Mucosa of rectum (tissue), 2 donors: Measurements from ENCODE around the gene GMNN.

Source experiments
- H3K27ac ChIP-seq, 2 donors: one replicate each; pipeline ENCODE4 v1.7.0; 2013; ENCODE audit warnings: inconsistent platforms in 2 of 2, low read depth in 2 of 2, low read length in 2 of 2
- H3K27me3 ChIP-seq, 2 donors: one replicate each; pipeline ENCODE4 v1.7.0; 2013; ENCODE audit warnings: low read length in 2 of 2; ENCODE audit not compliant: control insufficient read depth in 2 of 2, insufficient read depth in 2 of 2
- H3K36me3 ChIP-seq, 2 donors: one replicate each; pipeline ENCODE4 v1.7.0; 2013; ENCODE audit warnings: low read length in 2 of 2; ENCODE audit not compliant: control insufficient read depth in 2 of 2, insufficient read depth in 2 of 2
- H3K4me1 ChIP-seq, 2 donors: one replicate each; pipeline ENCODE4 v1.7.0; 2013; ENCODE audit warnings: low read length in 2 of 2, mild to moderate bottlenecking in 1 of 2; ENCODE audit not compliant: control insufficient read depth in 2 of 2, insufficient read depth in 2 of 2
- H3K4me3 ChIP-seq, 2 donors: one replicate each; pipeline ENCODE4 v1.7.0; 2013; ENCODE audit warnings: low read length in 2 of 2
- H3K9ac ChIP-seq, 2 donors: one replicate each; pipeline ENCODE4 v1.7.0; 2013; ENCODE audit warnings: low read length in 2 of 2, low read depth in 1 of 2, mild to moderate bottlenecking in 1 of 2
- H3K9me3 ChIP-seq, 2 donors: one replicate each; pipeline ENCODE4 v1.7.0; 2013; ENCODE audit warnings: low read length in 2 of 2; ENCODE audit not compliant: control insufficient read depth in 2 of 2
- donor health status: healthy.
- donor health status: Normal muscosa, but diverticular disease.

The GMNN gene

DNA sequence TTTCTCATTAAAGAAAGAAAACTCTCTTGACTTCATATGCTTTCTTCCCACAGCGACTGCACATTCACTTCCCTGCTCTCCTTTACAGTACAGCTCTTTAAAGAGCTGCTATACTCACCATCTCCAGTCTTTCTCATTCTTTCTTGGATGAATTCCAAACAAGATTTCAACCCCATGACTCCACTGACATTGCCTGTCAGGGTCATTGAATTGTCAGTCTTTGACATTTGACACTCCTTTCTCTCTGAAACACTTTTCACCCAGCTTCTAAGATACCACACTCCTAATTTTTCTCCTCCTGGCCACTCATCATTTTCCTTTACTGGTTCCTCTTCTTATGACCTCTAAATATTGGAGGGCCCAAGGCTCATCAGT lies 24.8 kb downstream of the GMNN start:
- Histone ChIP-seq H3K4me3 (no peak overlapping the region), H3K27ac (no peak overlapping the region), H3K4me1 (no peaks in the 10 kb centered on the region), H3K9ac (no peak overlapping the region), H3K9me3 (no peaks in the 10 kb centered on the region), H3K36me3 (no peaks in the 10 kb centered on the region), H3K27me3 (no peaks in the 10 kb centered on the region)

DNA sequence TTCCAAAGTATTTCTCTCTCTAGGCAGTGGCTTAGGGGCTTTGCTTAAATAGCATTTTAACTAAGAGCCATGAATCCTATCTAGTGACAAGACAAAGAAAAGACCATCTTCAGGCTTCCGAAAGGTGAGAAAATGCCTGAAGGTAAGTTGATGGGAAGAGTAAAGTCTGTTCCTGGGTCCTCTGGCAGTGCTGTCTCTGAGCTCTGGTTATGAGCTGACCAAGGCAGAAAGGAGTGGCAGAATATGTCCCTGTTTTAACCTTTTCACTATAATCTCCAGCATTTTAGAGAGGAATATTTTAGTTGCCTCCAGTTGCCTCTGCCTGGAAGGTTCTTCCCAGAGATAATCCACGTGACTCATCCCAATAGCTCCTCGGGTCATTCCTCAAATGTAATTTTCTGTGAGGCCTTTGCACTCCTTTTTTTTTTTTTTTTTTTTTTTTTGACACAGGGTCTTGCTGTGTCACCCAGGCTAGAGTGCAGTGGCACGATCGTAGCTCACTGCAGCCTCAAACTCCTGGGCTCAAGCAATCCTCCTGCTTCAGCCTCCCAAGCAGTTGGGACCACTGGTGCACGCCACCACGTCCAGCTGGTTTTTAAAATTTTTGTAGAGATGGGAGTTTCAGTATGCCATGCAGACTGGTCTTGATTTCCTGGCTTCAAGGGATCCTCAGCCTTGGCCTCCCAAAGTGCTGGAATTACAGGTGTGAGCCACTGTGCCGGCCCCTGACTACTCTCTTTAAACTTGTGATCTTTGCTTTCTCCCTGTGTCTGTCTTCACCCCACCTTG lies 27.7 kb downstream of the GMNN start:
- Histone ChIP-seq H3K4me3 (no peak overlapping the region), H3K27me3 (no peaks in the 10 kb centered on the region), H3K9me3 (no peaks in the 10 kb centered on the region), H3K27ac (no peak overlapping the region), H3K4me1 (no peaks in the 10 kb centered on the region), H3K9ac (no peak overlapping the region), H3K36me3 (no peaks in the 10 kb centered on the region)

DNA sequence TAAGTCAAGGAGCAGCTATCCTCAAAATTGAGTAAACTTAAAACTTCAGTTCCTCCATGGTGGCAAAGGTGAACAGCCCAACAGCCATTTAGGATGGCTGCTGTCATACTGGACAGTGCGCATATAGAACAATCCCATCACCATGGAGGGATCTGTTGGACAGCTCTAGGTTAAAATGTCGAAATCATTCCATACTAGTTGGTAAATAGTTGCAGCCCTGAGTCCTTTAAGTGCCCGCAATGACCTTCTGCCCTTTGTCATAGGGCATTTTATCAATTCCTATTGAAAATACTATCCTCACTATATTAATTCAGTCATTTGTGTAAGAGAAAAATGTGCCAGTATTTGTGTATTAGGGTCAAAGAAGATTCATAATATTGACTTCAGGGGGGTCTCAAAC lies 32.8 kb downstream of the GMNN start:
- H3K4me1 ChIP-seq, result no peaks in the 10 kb centered on the region
- H3K27me3 ChIP-seq, result no peaks in the 10 kb centered on the region
- H3K36me3 ChIP-seq, result no peaks in the 10 kb centered on the region
- no peak overlapping the region for H3K27ac ChIP-seq
- H3K9me3 ChIP-seq, result no peaks in the 10 kb centered on the region
- H3K4me3 ChIP-seq, result no peak overlapping the region
- H3K9ac ChIP-seq, result no peak overlapping the region

- Histone ChIP-seq H3K27me3 (no peaks in the 10 kb centered on the region), H3K4me3 (no peak overlapping the region), H3K4me1 (no peaks in the 10 kb centered on the region), H3K9ac (no peak overlapping the region), H3K27ac (no peak overlapping the region), H3K36me3 (no peaks in the 10 kb centered on the region), H3K9me3 (no peaks in the 10 kb centered on the region)
Measured at GRCh38 chr6:24809728-24810127, 35.0 kb downstream of the GMNN start.

DNA sequence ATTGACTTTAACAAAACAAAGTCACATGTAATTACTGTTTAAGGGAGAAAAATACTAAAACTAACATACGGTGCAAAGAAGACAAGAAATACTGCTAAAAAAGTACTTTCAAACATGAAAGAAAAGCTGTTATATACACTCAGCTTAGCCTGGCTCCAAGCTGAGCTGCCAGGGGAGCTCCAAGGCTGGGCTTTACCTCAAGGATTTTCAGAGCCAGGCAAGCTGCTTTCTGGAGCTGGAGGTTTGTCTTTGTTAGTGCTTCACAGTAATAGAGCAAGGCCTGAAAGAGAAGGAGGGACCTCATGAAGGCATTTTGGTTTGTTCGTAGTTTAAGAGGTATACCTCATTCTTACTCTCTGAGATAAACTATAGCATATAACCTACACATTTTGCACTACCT lies 43.6 kb downstream of the GMNN start:
- H3K9me3 ChIP-seq, result no peaks in the 10 kb centered on the region
- H3K4me1 ChIP-seq, result no peaks in the 10 kb centered on the region
- no peak overlapping the region for H3K27ac ChIP-seq
- no peaks in the 10 kb centered on the region for H3K36me3 ChIP-seq
- no peak overlapping the region for H3K4me3 ChIP-seq
- no peak overlapping the region for H3K9ac ChIP-seq
- H3K27me3 ChIP-seq, result no peaks in the 10 kb centered on the region

DNA sequence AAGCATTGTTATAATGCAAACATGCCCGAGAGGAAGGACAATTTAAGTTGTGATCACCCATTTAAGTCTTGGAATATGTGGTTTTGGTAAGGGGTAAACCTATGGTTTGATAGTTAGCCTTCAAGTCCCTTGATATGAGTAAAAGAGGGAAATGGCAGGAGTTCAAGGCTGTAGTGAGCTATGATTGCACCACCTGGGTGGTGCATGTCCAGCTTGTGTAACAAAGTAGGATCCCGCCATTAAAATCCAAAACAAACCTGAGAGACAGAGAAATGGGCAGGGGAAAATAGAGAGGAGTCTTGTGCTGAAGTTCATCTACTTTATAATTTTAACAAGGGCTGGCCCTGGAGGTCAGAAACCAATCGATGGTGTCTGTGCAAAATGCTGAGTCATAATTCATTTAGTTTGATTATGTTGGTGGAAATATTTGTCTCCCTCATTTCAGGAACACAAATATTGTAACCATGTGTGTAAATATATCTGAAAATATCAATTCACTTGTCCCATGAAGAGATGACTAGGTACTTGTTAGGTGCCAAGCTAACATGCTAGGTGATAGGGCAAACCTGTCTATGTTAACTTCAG lies 47.2 kb downstream of the GMNN start:
- no peaks in the 10 kb centered on the region for H3K27me3 ChIP-seq
- no peak overlapping the region for H3K9ac ChIP-seq
- no peaks in the 10 kb centered on the region for H3K9me3 ChIP-seq
- H3K36me3 ChIP-seq, result no peaks in the 10 kb centered on the region
- H3K4me1 ChIP-seq, result no peaks in the 10 kb centered on the region
- no peak overlapping the region for H3K4me3 ChIP-seq
- H3K27ac ChIP-seq, result no peak overlapping the region

DNA sequence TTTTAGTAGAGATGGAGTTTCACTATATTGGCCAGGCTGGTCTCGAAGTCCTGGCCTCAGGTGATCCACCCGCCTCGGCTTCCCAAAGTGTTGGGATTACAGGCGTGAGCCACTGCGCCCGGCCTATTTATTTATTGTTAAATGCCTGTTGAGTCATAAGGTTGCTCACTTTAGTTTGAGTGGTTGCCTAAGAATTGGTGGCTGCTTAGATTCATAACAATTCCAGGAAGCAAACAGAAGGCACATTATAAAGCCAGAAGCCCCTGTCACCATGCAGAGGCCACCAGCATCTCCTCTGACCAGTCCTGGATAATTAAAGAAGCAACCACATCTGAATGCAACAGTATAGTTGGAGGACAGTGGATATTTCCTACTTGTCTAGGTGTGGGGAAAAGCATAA lies 48.0 kb downstream of the GMNN start:
- Histone ChIP-seq H3K27ac (no peak overlapping the region), H3K9me3 (no peaks in the 10 kb centered on the region), H3K4me1 (no peaks in the 10 kb centered on the region), H3K36me3 (no peaks in the 10 kb centered on the region), H3K4me3 (no peak overlapping the region), H3K27me3 (no peaks in the 10 kb centered on the region), H3K9ac (no peak overlapping the region)

GRCh38 chr6:24823185-24823584 lies 48.4 kb downstream of the GMNN start:
- H3K4me3 ChIP-seq, result no peak overlapping the region

DNA sequence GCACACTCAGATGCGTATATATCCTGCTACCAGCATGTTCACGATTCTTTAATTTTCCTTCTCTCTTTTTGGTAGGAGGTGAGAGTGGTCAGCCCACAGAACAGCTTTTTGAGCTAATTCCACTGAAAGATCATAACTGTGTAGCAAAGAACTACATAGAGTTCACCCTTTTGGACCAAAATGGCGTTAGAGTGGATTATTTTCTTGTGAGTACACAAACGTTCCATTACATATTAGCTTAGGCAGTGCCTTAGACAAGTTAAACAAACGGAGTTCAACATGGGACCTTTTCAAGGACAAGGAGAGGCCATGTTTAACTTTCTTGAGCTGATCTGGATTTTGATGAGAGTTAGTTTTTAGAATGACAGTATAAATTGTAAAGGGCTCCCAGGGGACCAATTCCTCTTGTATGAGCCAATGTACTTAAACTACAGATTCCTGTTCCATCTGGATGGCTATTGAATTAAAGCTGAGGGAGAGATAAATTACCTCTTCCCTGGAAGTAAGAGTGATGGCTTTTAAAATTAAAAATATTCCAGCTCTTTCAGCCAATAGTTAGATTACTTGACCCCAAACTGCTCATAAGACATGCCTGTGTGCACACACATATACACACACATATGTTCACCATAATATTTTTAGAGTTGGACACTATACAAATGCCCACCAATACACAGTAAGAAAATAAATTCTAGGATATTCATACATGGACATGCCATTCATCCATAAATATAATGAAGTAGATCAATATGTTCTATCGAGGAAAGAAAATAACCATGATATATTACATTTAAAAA lies 49.6 kb downstream of the GMNN start:
- no peak overlapping the region for H3K4me3 ChIP-seq
- no peaks in the 10 kb centered on the region for H3K36me3 ChIP-seq
- no peaks in the 10 kb centered on the region for H3K27me3 ChIP-seq
- no peak overlapping the region for H3K9ac ChIP-seq
- no peaks in the 10 kb centered on the region for H3K9me3 ChIP-seq
- no peaks in the 10 kb centered on the region for H3K4me1 ChIP-seq
- no peak overlapping the region for H3K27ac ChIP-seq

More at GRCh38 chr6:24823185-24823584, 48.4 kb downstream of the GMNN start:
- H3K27ac ChIP-seq, result no peak overlapping the region
- H3K9me3 ChIP-seq, result no peaks in the 10 kb centered on the region
- no peaks in the 10 kb centered on the region for H3K36me3 ChIP-seq
- H3K9ac ChIP-seq, result no peak overlapping the region
- H3K27me3 ChIP-seq, result no peaks in the 10 kb centered on the region
- H3K4me1 ChIP-seq, result no peaks in the 10 kb centered on the region

GRCh38 chr6:24825130-24825630 lies 50.4 kb downstream of the GMNN start:
- Histone ChIP-seq H3K36me3 (no peaks in the 10 kb centered on the region), H3K4me3 (no peak overlapping the region), H3K27me3 (no peaks in the 10 kb centered on the region), H3K4me1 (no peaks in the 10 kb centered on the region), H3K9me3 (no peaks in the 10 kb centered on the region), H3K9ac (no peak overlapping the region), H3K27ac (no peak overlapping the region)
